SK-N-SH (cell line): Measurements from ENCODE around the gene BRWD1. TPM values are rescaled to one million over a fixed set of nuclear protein-coding genes. Genes with fewer than 3 reads are reported as not detected.
A peak's percentile ranks its signal among the peaks of the same experiment; 100 is the strongest.
"Not testable (repeated sequence)": the region's sequence is repeated elsewhere in the genome, so short reads cannot be mapped to it uniquely, and the experiment has no call there.

Experiments used
- CTCF ChIA-PET: fragments of 300-600, 350-600 bp; formaldehyde crosslinking; extraction: SDS; loops from one replicate; lab custom pipeline; 2021; lab: Yijun Ruan, JAX
- POLR2A ChIA-PET: fragments of 350-600 bp; sonication (Branson Sonifier 250); formaldehyde crosslinking; extraction: SDS; loops from one replicate; lab custom pipeline; 2020; ENCODE audit warnings: antibody characterized with exemption, inconsistent platforms; lab: Yijun Ruan, JAX
- DNase-seq: peaks from one replicate; pipeline ENCODE4 v3.0.0; 2012
- H2AFZ ChIP-seq: fragments of 200-600 bp; sonication (generic); 2 replicates; pipeline ENCODE4 v1.8.1; 2016; ENCODE audit warnings: antibody characterized with exemption, mild to moderate bottlenecking, low read depth
- H3F3A ChIP-seq: fragments of 200-600 bp; sonication (generic); replicated peaks from 2 replicates; pipeline ENCODE3; 2016; ENCODE audit warnings: antibody characterized with exemption, mild to moderate bottlenecking; ENCODE audit not compliant: insufficient read depth
- H3K27ac ChIP-seq, 2 experiments: fragments of 200-500 bp in 1 of 2; fragments of 200-600 bp in 1 of 2; sonication (Bioruptor generic) in 1 of 2; sonication (generic), shearing (Covaris generic) in 1 of 2; 2 replicates each; pipeline versions ENCODE4 v1.5.1 to v1.6.1; 2014 to 2016; ENCODE audit warnings: low read depth in 2 of 2, inconsistent platforms in 1 of 2, low read length in 1 of 2, mild to moderate bottlenecking in 1 of 2, mixed read lengths in 1 of 2
- H3K27me3 ChIP-seq: fragments of 200-600 bp; sonication (generic), shearing (Covaris generic); 2 replicates; pipeline ENCODE4 v1.6.1; 2016; ENCODE audit warnings: mixed run types; ENCODE audit not compliant: insufficient read depth
- H3K36me3 ChIP-seq, 2 experiments: fragments of 200-500 bp in 1 of 2; fragments of 200-600 bp in 1 of 2; sonication (Bioruptor generic) in 1 of 2; sonication (generic) in 1 of 2; replicated peaks in 1 of 2; 2 replicates each; pipeline versions ENCODE3 to v1.5.1; 2014 to 2016; ENCODE audit warnings: low read length in 1 of 2, mild to moderate bottlenecking in 1 of 2; ENCODE audit not compliant: insufficient read depth in 2 of 2, control insufficient read depth in 1 of 2
- H3K4me1 ChIP-seq, 2 experiments: fragments of 200-500 bp in 1 of 2; fragments of 200-600 bp in 1 of 2; sonication (Bioruptor generic) in 1 of 2; sonication (generic), shearing (Covaris generic) in 1 of 2; 2 replicates each; pipeline versions ENCODE4 v1.5.1 to v1.6.1; 2014 to 2016; ENCODE audit warnings: low read depth in 1 of 2, low read length in 1 of 2, mixed run types in 1 of 2; ENCODE audit not compliant: insufficient read depth in 2 of 2, control insufficient read depth in 1 of 2
- H3K4me2 ChIP-seq: fragments of 200-600 bp; sonication (generic), shearing (Covaris generic); 2 replicates; pipeline ENCODE4 v1.6.1; 2017; ENCODE audit warnings: mixed run types
- H3K4me3 ChIP-seq, 2 experiments: fragments of 200-500 bp in 1 of 2; fragments of 200-600 bp in 1 of 2; sonication (Bioruptor generic) in 1 of 2; sonication (generic), shearing (Covaris generic) in 1 of 2; 2 replicates each; pipeline versions ENCODE4 v1.5.1 to v1.8.1; 2014 to 2016; ENCODE audit warnings: low read depth in 2 of 2, inconsistent platforms in 1 of 2, low read length in 1 of 2, mild to moderate bottlenecking in 1 of 2, mixed read lengths in 1 of 2, moderate library complexity in 1 of 2
- H3K79me2 ChIP-seq: fragments of 200-600 bp; sonication (generic); 2 replicates; pipeline ENCODE4 v1.8.1; 2017; ENCODE audit warnings: mild to moderate bottlenecking; ENCODE audit not compliant: insufficient read depth
- H3K9ac ChIP-seq: fragments of 200-600 bp; sonication (generic); 2 replicates; pipeline ENCODE4 v1.6.1; 2017; ENCODE audit warnings: mixed run types
- H3K9me2 ChIP-seq: fragments of 200-600 bp; sonication (generic); 2 replicates; pipeline ENCODE4 v1.6.1; 2017; ENCODE audit warnings: mixed run types
- H3K9me3 ChIP-seq: fragments of 200-600 bp; sonication (generic); 2 replicates; pipeline ENCODE4 v1.6.1; 2017; ENCODE audit warnings: mixed run types, mild to moderate bottlenecking, moderate library complexity
- H4K20me1 ChIP-seq: fragments of 200-600 bp; sonication (generic); 2 replicates; pipeline ENCODE4 v1.6.1; 2017; ENCODE audit warnings: mild to moderate bottlenecking, mixed run types; ENCODE audit not compliant: insufficient read depth
- JUND ChIP-seq: IDR thresholded peaks from 2 replicates; pipeline ENCODE4 v1.4.0; 2012
- RAD21 ChIP-seq: IDR thresholded peaks from 2 replicates; pipeline ENCODE4 v1.6.1; 2012; ENCODE audit warnings: mild to moderate bottlenecking, low read length
- RCOR1 ChIP-seq: fragments of 150-350 bp; IDR thresholded peaks from 2 replicates; pipeline ENCODE4 v1.6.1; 2017; ENCODE audit warnings: antibody characterized with exemption, low read length
- SMC3 ChIP-seq: IDR thresholded peaks from 2 replicates; pipeline ENCODE4 v1.6.1; 2012; ENCODE audit warnings: low read depth, low read length, improper control_type of control experiment
- WGBS: methylation state at CpG from one replicate; pipeline ENCODE4 v1.1.6; 2017; ENCODE audit warnings: low lambda C conversion rate; 5-methylcytosine and 5-hydroxymethylcytosine counted together
- polyA plus RNA-seq, 3 experiments: library from polyadenylated mRNA; depleted of rRNA; stranded (reverse); fragments of >200 nt; gene quantifications; 2 replicates each; pipeline ENCODE4 v1.2.3, GENCODE V29; 2012
- TF ChIP-seq, protein P1 (sequence below): IDR thresholded peaks from 2 replicates; pipeline ENCODE4 v1.6.1; 2012; ENCODE audit warnings: mild to moderate bottlenecking, low read depth, low read length, moderate library complexity
- TF ChIP-seq, protein P2 (sequence below): fragments of 200-600 bp; sonication (generic); IDR thresholded peaks from 2 replicates; pipeline ENCODE4 v1.6.1; 2017; ENCODE audit warnings: antibody characterized with exemption, mild to moderate bottlenecking, moderate library complexity

The BRWD1 gene
- polyA plus RNA-seq, 1 of the 3 experiments (the other 2 are of a cell fraction): 7.9 TPM

GRCh38 chr21:39136711-39137110, 176.7 kb downstream of the BRWD1 start (continued):
- TF ChIP-seq, protein P1, sequence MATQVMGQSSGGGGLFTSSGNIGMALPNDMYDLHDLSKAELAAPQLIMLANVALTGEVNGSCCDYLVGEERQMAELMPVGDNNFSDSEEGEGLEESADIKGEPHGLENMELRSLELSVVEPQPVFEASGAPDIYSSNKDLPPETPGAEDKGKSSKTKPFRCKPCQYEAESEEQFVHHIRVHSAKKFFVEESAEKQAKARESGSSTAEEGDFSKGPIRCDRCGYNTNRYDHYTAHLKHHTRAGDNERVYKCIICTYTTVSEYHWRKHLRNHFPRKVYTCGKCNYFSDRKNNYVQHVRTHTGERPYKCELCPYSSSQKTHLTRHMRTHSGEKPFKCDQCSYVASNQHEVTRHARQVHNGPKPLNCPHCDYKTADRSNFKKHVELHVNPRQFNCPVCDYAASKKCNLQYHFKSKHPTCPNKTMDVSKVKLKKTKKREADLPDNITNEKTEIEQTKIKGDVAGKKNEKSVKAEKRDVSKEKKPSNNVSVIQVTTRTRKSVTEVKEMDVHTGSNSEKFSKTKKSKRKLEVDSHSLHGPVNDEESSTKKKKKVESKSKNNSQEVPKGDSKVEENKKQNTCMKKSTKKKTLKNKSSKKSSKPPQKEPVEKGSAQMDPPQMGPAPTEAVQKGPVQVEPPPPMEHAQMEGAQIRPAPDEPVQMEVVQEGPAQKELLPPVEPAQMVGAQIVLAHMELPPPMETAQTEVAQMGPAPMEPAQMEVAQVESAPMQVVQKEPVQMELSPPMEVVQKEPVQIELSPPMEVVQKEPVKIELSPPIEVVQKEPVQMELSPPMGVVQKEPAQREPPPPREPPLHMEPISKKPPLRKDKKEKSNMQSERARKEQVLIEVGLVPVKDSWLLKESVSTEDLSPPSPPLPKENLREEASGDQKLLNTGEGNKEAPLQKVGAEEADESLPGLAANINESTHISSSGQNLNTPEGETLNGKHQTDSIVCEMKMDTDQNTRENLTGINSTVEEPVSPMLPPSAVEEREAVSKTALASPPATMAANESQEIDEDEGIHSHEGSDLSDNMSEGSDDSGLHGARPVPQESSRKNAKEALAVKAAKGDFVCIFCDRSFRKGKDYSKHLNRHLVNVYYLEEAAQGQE: no peak

- H3K4me3 ChIP-seq, H3K27me3 ChIP-seq, H3K79me2 ChIP-seq, DNase-seq, H3K9ac ChIP-seq, H3K36me3 ChIP-seq, H3K27ac ChIP-seq, POLR2A ChIA-PET, H3K9me2 ChIP-seq: not testable (repeated sequence)
- CTCF ChIA-PET: interaction anchor here (1.5 to 7.7 kb wide), 6 partner anchors 9 to 468 kb away, joined by 3 to 104 read pairs (median 26); no protein-coding TSS in a partner anchor
- H3K4me1 ChIP-seq: peaks cover 3 to 21% of the 10 kb centered on the region in 2 experiments; a peak in 1 of 4 replicates
- TF ChIP-seq, protein P2, sequence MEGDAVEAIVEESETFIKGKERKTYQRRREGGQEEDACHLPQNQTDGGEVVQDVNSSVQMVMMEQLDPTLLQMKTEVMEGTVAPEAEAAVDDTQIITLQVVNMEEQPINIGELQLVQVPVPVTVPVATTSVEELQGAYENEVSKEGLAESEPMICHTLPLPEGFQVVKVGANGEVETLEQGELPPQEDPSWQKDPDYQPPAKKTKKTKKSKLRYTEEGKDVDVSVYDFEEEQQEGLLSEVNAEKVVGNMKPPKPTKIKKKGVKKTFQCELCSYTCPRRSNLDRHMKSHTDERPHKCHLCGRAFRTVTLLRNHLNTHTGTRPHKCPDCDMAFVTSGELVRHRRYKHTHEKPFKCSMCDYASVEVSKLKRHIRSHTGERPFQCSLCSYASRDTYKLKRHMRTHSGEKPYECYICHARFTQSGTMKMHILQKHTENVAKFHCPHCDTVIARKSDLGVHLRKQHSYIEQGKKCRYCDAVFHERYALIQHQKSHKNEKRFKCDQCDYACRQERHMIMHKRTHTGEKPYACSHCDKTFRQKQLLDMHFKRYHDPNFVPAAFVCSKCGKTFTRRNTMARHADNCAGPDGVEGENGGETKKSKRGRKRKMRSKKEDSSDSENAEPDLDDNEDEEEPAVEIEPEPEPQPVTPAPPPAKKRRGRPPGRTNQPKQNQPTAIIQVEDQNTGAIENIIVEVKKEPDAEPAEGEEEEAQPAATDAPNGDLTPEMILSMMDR: peak; percentile 32; the same call in 1 of the 2 replicates
- TF ChIP-seq RAD21 (peak; percentile 52), SMC3 (peak; percentile 38)
- TF ChIP-seq, all 33 proteins: peak for 3; not testable (repeated sequence) for 30
- H3K9me3 ChIP-seq, H2AFZ ChIP-seq, H4K20me1 ChIP-seq, H3F3A ChIP-seq, H3K4me2 ChIP-seq: not testable (repeated sequence)
- 85% methylated on average over 5 of the region's 8 CpGs for WGBS
Measured at GRCh38 chr21:39136138-39136537, 177.3 kb downstream of the BRWD1 start.

DNA sequence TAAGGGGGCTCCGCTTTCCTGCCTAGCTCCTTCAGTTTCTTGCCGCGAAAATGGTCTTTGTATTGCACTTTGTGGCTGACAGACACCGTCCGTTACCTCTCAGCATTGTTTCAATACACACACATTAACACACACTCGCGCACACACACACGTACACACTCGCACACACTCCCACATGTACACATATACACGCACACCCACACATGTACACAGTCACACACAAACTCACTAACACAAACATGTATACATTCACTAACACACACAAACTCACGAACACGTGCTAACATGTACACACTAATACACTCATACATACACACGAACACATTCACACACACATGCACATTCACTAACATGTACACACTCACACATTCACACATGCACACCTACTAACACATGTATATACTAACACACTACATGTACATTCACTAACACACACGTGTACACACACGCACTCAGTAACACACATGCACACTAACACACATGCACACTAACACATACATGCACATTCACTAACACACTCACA, 179.1 kb downstream of the BRWD1 start:
- CTCF ChIA-PET: interaction anchor here (0.7 to 7.7 kb wide), 6 partner anchors 8 to 465 kb away, joined by 3 to 104 read pairs (median 6); no protein-coding TSS in a partner anchor
- POLR2A ChIA-PET: no interaction called here

More for the DNA sequence above, 179.1 kb downstream of the BRWD1 start:
- Histone ChIP-seq H3K9ac (no peak overlapping the region), H3K4me2 (no peak overlapping the region), H3K27me3 (no peaks in the 10 kb centered on the region), H3F3A (no peaks in the 10 kb centered on the region), H3K36me3 (no peaks in the 10 kb centered on the region), H3K79me2 (no peaks in the 10 kb centered on the region), H3K9me3 (no peaks in the 10 kb centered on the region), H3K4me1 (peaks cover 3 to 18% of the 10 kb centered on the region in 2 experiments; a peak in 1 of 4 replicates), H2AFZ (no peak overlapping the region), H3K9me2 (no peaks in the 10 kb centered on the region), H3K27ac (no peak overlapping the region), H3K4me3 (no peak overlapping the region), H4K20me1 (no peaks in the 10 kb centered on the region)
- TF ChIP-seq, protein P1: no peak
- no peak for TF ChIP-seq SMC3
- TF ChIP-seq JUND: no peak
- TF ChIP-seq RCOR1: no peak
- WGBS: 88% methylated on average over 15 of the region's 15 CpGs
- DNase-seq: no peak
